PC-3 (cell line): ENCODE measurements around the gene AGO3. TPM values are rescaled to one million over a fixed set of nuclear protein-coding genes. Genes with fewer than 3 reads are reported as not detected.

Experiments
- ATAC-seq: fragments of 200-7000 bp; cut with Tn5 transposase; 2 replicates; pipeline ENCODE4 v1.9.1; 2020; ENCODE audit warnings: mild to moderate bottlenecking, moderate library complexity
- BruUV-seq: library from RNA; stranded (reverse); fragments of 400-500 nt; replicated peaks from 2 replicates; lab custom pipeline; 2021; lab: Mats Ljungman, UMichigan
- CTCF ChIA-PET: fragments of 300-600 bp; sonication (Branson Sonifier 250); formaldehyde crosslinking; loops from one replicate; lab custom pipeline; 2022; ENCODE audit warnings: antibody characterized with exemption; lab: Charles Lee
- POLR2A ChIA-PET: fragments of 300-600 bp; sonication (Branson Sonifier 250); formaldehyde crosslinking; loops from one replicate; lab custom pipeline; 2022; ENCODE audit warnings: antibody characterized with exemption; ENCODE audit not compliant: unreplicated experiment; lab: Charles Lee
- DNase-seq: peaks from one replicate; pipeline ENCODE4 v3.0.0-alpha.2; 2015
- H2AFZ ChIP-seq: fragments of 300-600 bp; sonication (generic); 2 replicates; pipeline ENCODE4 v1.6.0; 2016; ENCODE audit warnings: antibody characterized with exemption, low read length
- H3F3A ChIP-seq: fragments of 300-600 bp; sonication (generic); one replicate; pipeline ENCODE4 v1.6.0; 2017; ENCODE audit warnings: antibody characterized with exemption, low read length, control low read depth, mild to moderate bottlenecking; ENCODE audit not compliant: unreplicated experiment
- H3K27ac ChIP-seq: fragments of 300-600 bp; sonication (generic); 2 replicates; pipeline ENCODE4 v1.5.1; 2016; ENCODE audit warnings: mild to moderate bottlenecking, low read length
- H3K27me3 ChIP-seq: fragments of 300-600 bp; sonication (generic); 2 replicates; pipeline ENCODE4 v1.6.1; 2016; ENCODE audit warnings: low read length, mixed read lengths
- H3K36me3 ChIP-seq: fragments of 300-600 bp; sonication (generic); 2 replicates; pipeline ENCODE4 v1.6.1; 2016; ENCODE audit warnings: low read depth, mixed run types, low read length, mixed read lengths
- H3K4me1 ChIP-seq: fragments of 300-600 bp; sonication (generic); 2 replicates; pipeline ENCODE4 v1.5.1; 2016; ENCODE audit warnings: low read length; ENCODE audit not compliant: insufficient read depth
- H3K4me2 ChIP-seq: fragments of 300-600 bp; sonication (generic); 2 replicates; pipeline ENCODE4 v1.6.0; 2016; ENCODE audit warnings: low read length
- H3K4me3 ChIP-seq: fragments of 300-600 bp; sonication (generic); 2 replicates; pipeline ENCODE4 v1.5.1; 2016; ENCODE audit warnings: mild to moderate bottlenecking, low read length, mixed read lengths
- H3K79me2 ChIP-seq: fragments of 300-600 bp; sonication (generic); 2 replicates; pipeline ENCODE4 v1.6.1; 2017; ENCODE audit warnings: low read length, mixed read lengths
- H3K9ac ChIP-seq: fragments of 300-600 bp; sonication (generic); 2 replicates; pipeline ENCODE4 v1.6.0; 2016; ENCODE audit warnings: mild to moderate bottlenecking, low read length
- H3K9me2 ChIP-seq: fragments of 300-600 bp; sonication (generic); replicated peaks from 2 replicates; pipeline ENCODE4 v1.6.1; 2016; ENCODE audit warnings: mixed run types, low read length, mixed read lengths
- H3K9me3 ChIP-seq: fragments of 300-600 bp; sonication (generic); 2 replicates; pipeline ENCODE4 v1.6.1; 2016; ENCODE audit warnings: low read length, mixed read lengths
- H4K20me1 ChIP-seq: fragments of 300-600 bp; sonication (generic); 2 replicates; pipeline ENCODE4 v1.6.1; 2016; ENCODE audit warnings: low read length, mixed read lengths
- EZH2 ChIP-seq: fragments of 300-600 bp; sonication (generic); IDR thresholded peaks from one replicate; pipeline ENCODE4 v1.6.1; 2017; ENCODE audit warnings: antibody characterized with exemption, mild to moderate bottlenecking, low read length; ENCODE audit not compliant: unreplicated experiment
- EZH2phosphoT487 ChIP-seq: fragments of 300-600 bp; sonication (generic); IDR thresholded peaks from 2 replicates; pipeline ENCODE4 v1.6.1; 2018; ENCODE audit warnings: mild to moderate bottlenecking, antibody characterized with exemption, low read length, borderline replicate concordance
- intact Hi-C: fragments of 100-400 bp; cut with micrococcal nuclease; formaldehyde crosslinking; loops from 2 replicates; pipeline ENCODE4 v1.9.0; 2023
- total RNA-seq: library from RNA; depleted of rRNA; stranded (reverse); fragments of >200 nt; gene quantifications from 2 replicates; pipeline ENCODE4 v1.2.3, GENCODE V29; 2014; rRNA removed
- TF ChIP-seq, protein P1 (sequence below): fragments of 300-600 bp; sonication (generic); conservative IDR thresholded peaks from 2 replicates; pipeline ENCODE4 v1.5.1; 2017; ENCODE audit warnings: antibody characterized with exemption, low read depth, mild to moderate bottlenecking, low read length

AGO3 gene
- total RNA-seq, 1 experiment from 2014 or later, result 17.7 TPM

GRCh38 chr1:36119456-36119855 lies 188.6 kb downstream of the AGO3 start:
- Histone ChIP-seq H3K9me3 (no peaks in the 10 kb centered on the region), H3K9ac (no peak overlapping the region), H2AFZ (no peak overlapping the region), H3K4me3 (no peak overlapping the region), H3K36me3 (no peaks in the 10 kb centered on the region), H3K27ac (no peak overlapping the region), H4K20me1 (no peaks in the 10 kb centered on the region), H3K4me1 (no peaks in the 10 kb centered on the region), H3F3A (no peaks in the 10 kb centered on the region), H3K79me2 (no peaks in the 10 kb centered on the region), H3K4me2 (no peak overlapping the region), H3K9me2 (no peaks in the 10 kb centered on the region), H3K27me3 (peaks cover 3% of the 10 kb centered on the region; the same call in 1 of the 2 replicates)
- intact Hi-C loops, result no loop called here
- DNase-seq, result no peak
- no peak for ATAC-seq
- CTCF ChIA-PET, result no interaction called here
- no TSS peak for BruUV-seq
- POLR2A ChIA-PET, result no interaction called here
- TF ChIP-seq, protein P1, sequence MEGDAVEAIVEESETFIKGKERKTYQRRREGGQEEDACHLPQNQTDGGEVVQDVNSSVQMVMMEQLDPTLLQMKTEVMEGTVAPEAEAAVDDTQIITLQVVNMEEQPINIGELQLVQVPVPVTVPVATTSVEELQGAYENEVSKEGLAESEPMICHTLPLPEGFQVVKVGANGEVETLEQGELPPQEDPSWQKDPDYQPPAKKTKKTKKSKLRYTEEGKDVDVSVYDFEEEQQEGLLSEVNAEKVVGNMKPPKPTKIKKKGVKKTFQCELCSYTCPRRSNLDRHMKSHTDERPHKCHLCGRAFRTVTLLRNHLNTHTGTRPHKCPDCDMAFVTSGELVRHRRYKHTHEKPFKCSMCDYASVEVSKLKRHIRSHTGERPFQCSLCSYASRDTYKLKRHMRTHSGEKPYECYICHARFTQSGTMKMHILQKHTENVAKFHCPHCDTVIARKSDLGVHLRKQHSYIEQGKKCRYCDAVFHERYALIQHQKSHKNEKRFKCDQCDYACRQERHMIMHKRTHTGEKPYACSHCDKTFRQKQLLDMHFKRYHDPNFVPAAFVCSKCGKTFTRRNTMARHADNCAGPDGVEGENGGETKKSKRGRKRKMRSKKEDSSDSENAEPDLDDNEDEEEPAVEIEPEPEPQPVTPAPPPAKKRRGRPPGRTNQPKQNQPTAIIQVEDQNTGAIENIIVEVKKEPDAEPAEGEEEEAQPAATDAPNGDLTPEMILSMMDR, result no peak
- no peak for TF ChIP-seq EZH2phosphoT487
- TF ChIP-seq EZH2, result no peak

Other genes starting within 250 kb of the AGO3 start
- gene C1orf216, start 212.2 kb upstream of the AGO3 start, total RNA-seq, result 13.4 and 19.2 TPM in 2 replicates
- 21.5 and 29.5 TPM in 2 replicates for gene CLSPN, start 161.1 kb upstream of the AGO3 start, total RNA-seq
- 5.9 and 7.7 TPM in 2 replicates for gene AGO4, start 123.1 kb upstream of the AGO3 start, total RNA-seq
- gene AGO1, start 47.9 kb upstream of the AGO3 start, total RNA-seq, result 15.4 and 17.0 TPM in 2 replicates
- gene TEKT2, start 153.0 kb downstream of the AGO3 start, total RNA-seq, result not detected in 2 replicates
- 75.9 and 83.0 TPM in 2 replicates for gene ADPRS, start 157.8 kb downstream of the AGO3 start, total RNA-seq
- gene COL8A2, start 194.1 kb downstream of the AGO3 start, total RNA-seq, result 0.26 and 0.58 TPM in 2 replicates
- 119 and 236 TPM in 2 replicates for gene TRAPPC3, start 218.4 kb downstream of the AGO3 start, total RNA-seq
- gene MAP7D1, start 225.1 kb downstream of the AGO3 start, total RNA-seq, result 113 and 160 TPM in 2 replicates